ENCODE results near the gene PRLR. TPM values are rescaled to one million over a fixed set of nuclear protein-coding genes. Genes with fewer than 3 reads are reported as not detected.

PRLR gene
- total and polyA plus RNA-seq, 9 of the 15 experiments (the other 6 are each of a cell fraction or from before 2014, with no cell fraction given): 0.02 TPM; not detected in 8

GRCh38 chr5:35012796-35013195 is 217.5 kb downstream of the PRLR start:
- Histone ChIP-seq H3K9ac (ENCODE audit: insufficient read depth in 1 of 2, low read depth in 2 of 2, low read length in 2 of 2) (no peak overlapping the region), H3K27ac (ENCODE audit: extremely low read depth, low read depth, low read length) (no peak overlapping the region), H3K9me3 (replicated peaks; ENCODE audit: control insufficient read depth, insufficient read depth, low read depth, low read length) (no peaks in the 10 kb centered on the region), H3K9me1 (ENCODE audit: control insufficient read depth, insufficient read depth, low read length) (no peaks in the 10 kb centered on the region), H3K4me2 (ENCODE audit: insufficient read depth, low read length) (no peak overlapping the region), H3K36me3 (ENCODE audit: control insufficient read depth, insufficient read depth, low read length) (no peaks in the 10 kb centered on the region), H3K79me2 (ENCODE audit: control insufficient read depth, insufficient read depth, low read length) (no peaks in the 10 kb centered on the region), H3K4me3 (no peak overlapping the region), H4K20me1 (replicated peaks; ENCODE audit: control insufficient read depth, insufficient read depth, low read length) (no peaks in the 10 kb centered on the region), H3K4me1 (replicated peaks in 1 of 2; ENCODE audit: control insufficient read depth in 2 of 2, insufficient read depth in 2 of 2, low read length in 2 of 2) (no peaks in the 10 kb centered on the region), H2AFZ (ENCODE audit: low read depth, low read length) (no peak overlapping the region), H3K27me3 (ENCODE audit: control insufficient read depth in 2 of 2, insufficient read depth in 2 of 2, low read length in 2 of 2) (peaks cover 0 to 4% of the 10 kb centered on the region in 2 experiments; a peak in 3 of 5 replicates)
- in situ Hi-C loops (cut with MboI): no loop called here
- no peak for DNase-seq (ENCODE audit: extremely low read depth in 1 of 4, low spot score in 3 of 4)
- ATAC-seq: no peak
- no TSS peak for BruUV-seq (replicated peaks)
- intact Hi-C loops (cut with micrococcal nuclease): no loop called here
- FAIRE-seq: no peak
- 2% methylated on average over 5 of the region's 5 CpGs for WGBS (ENCODE audit: insufficient coverage, low coverage, missing lambda C conversion rate)
- ChIA-PET CTCF (ENCODE audit: low intra/inter-chr PET ratio) (no interaction called here), POLR2A (no interaction called here)
- TF ChIP-seq FOXK2 (conservative IDR thresholded peaks at IDR 0.05 in 1 of 2, IDR thresholded peaks at IDR 0.05 in 1 of 2; ENCODE audit: low read depth in 2 of 2) (no peak), SMC3 (conservative IDR thresholded peaks at IDR 0.05; ENCODE audit: insufficient read depth, low read depth, low read length) (no peak), ZBTB17 (CRISPR knock-in tag; IDR thresholded peaks at IDR 0.05) (no peak), ZNF436 (CRISPR knock-in tag; IDR thresholded peaks at IDR 0.05) (no peak), SMARCA4 (IDR thresholded peaks at IDR 0.05) (no peak), ZNF398 (CRISPR knock-in tag; IDR thresholded peaks at IDR 0.05) (no peak), ZNF639 (CRISPR knock-in tag; conservative IDR thresholded peaks at IDR 0.05 in 1 of 2, IDR thresholded peaks at IDR 0.05 in 1 of 2) (no peak), IRF2 (CRISPR knock-in tag; IDR thresholded peaks at IDR 0.05) (no peak), ZFP1 (CRISPR knock-in tag; IDR thresholded peaks at IDR 0.05) (no peak), TFAM (CRISPR knock-in tag; conservative IDR thresholded peaks at IDR 0.05) (no peak)

Data from K562 (cell line).